HepG2 (cell line): ENCODE measurements around the gene GBP6. TPM values are rescaled to one million over a fixed set of nuclear protein-coding genes. Genes with fewer than 3 reads are reported as not detected.
"Not testable (repeated sequence)": the region's sequence is repeated elsewhere in the genome, so short reads cannot be mapped to it uniquely, and the experiment has no call there.

ENCODE experiments used
- ATAC-seq: fragments of 200-7000 bp; cut with Tn5 transposase; 3 replicates; pipeline ENCODE4 v1.9.1; 2020; ENCODE audit warnings: mild to moderate bottlenecking, moderate library complexity
- BruUV-seq: library from RNA; stranded (reverse); fragments of 400-500 nt; replicated peaks from 2 replicates; lab custom pipeline; 2021; lab: Mats Ljungman, UMichigan
- CTCF ChIA-PET: fragments of 300-600 bp; formaldehyde crosslinking; extraction: SDS; loops from one replicate; lab custom pipeline; 2021; ENCODE audit warnings: low total read pairs, inconsistent platforms, low intra/inter-chr PET ratio; lab: Yijun Ruan, JAX
- POLR2A ChIA-PET: fragments of 350-600 bp; sonication (Branson Sonifier 250); formaldehyde crosslinking; loops from one replicate; lab custom pipeline; 2020; ENCODE audit warnings: antibody characterized with exemption, inconsistent platforms; lab: Yijun Ruan, JAX
- DNase-seq: peaks from one replicate; pipeline ENCODE4 v3.0.0-alpha.2; 2015; ENCODE audit warnings: low spot score
- FAIRE-seq: peaks from 3 replicates; lab custom pipeline; 2011; peaks lifted over from hg19 to GRCh38; lab: Jason Lieb, UNC
- H2AFZ ChIP-seq: one replicate; pipeline ENCODE4 v1.6.1; 2011; ENCODE audit warnings: low read length, inconsistent platforms
- H3K27ac ChIP-seq: fragments of 300-600 bp; 3 replicates; pipeline ENCODE4 v1.8.0; 2011; ENCODE audit warnings: mixed run types, mild to moderate bottlenecking, mixed read lengths, low read length, inconsistent platforms; ENCODE audit not compliant: insufficient read depth; ENCODE audit errors: extremely low read length
- H3K27me3 ChIP-seq, 2 experiments: fragments of 200-600 bp in 1 of 2; 2 replicates in 1 of 2; 3 replicates in 1 of 2; pipeline versions ENCODE4 v1.6.0 to v1.8.0; 2011; ENCODE audit warnings: low read length in 2 of 2, mild to moderate bottlenecking in 2 of 2, moderate library complexity in 2 of 2, inconsistent platforms in 1 of 2; ENCODE audit not compliant: insufficient read depth in 2 of 2, control insufficient read depth in 1 of 2
- H3K36me3 ChIP-seq, 2 experiments: fragments of 200-600 bp in 1 of 2; replicated peaks in 1 of 2; 2 replicates in 1 of 2; 3 replicates in 1 of 2; pipeline versions ENCODE4 v1.5.1 to v1.8.0; 2011; ENCODE audit warnings: low read length in 2 of 2, inconsistent platforms in 1 of 2; ENCODE audit not compliant: insufficient read depth in 2 of 2, control insufficient read depth in 1 of 2
- H3K4me1 ChIP-seq: 2 replicates; pipeline ENCODE4 v1.5.1; 2012; ENCODE audit warnings: low read length, inconsistent platforms; ENCODE audit not compliant: insufficient read depth
- H3K4me2 ChIP-seq: 2 replicates; pipeline ENCODE4 v1.6.0; 2011; ENCODE audit warnings: low read depth, low read length, inconsistent platforms
- H3K4me3 ChIP-seq, 3 experiments: fragments of 200-600 bp in 1 of 3; sonication (generic), shearing (Covaris generic) in 1 of 3; replicated peaks in 1 of 3; 2 replicates each; pipeline ENCODE4 v1.5.1; 2011 to 2016; ENCODE audit warnings: low read length in 3 of 3, inconsistent platforms in 2 of 3, low read depth in 2 of 3, mild to moderate bottlenecking in 2 of 3, control low read depth in 1 of 3, mixed read lengths in 1 of 3; ENCODE audit not compliant: insufficient read depth in 1 of 3
- H3K79me2 ChIP-seq: one replicate; pipeline ENCODE4 v1.6.1; 2011; ENCODE audit warnings: low read length, inconsistent platforms; ENCODE audit not compliant: insufficient read depth
- H3K9ac ChIP-seq: 2 replicates; pipeline ENCODE4 v1.6.0; 2011; ENCODE audit warnings: mild to moderate bottlenecking, low read depth, low read length, inconsistent platforms; ENCODE audit not compliant: insufficient read depth
- H3K9me3 ChIP-seq: 2 replicates; pipeline ENCODE4 v1.5.1; 2012; ENCODE audit warnings: mild to moderate bottlenecking, low read length
- H4K20me1 ChIP-seq: 2 replicates; pipeline ENCODE4 v1.6.0; 2011; ENCODE audit warnings: inconsistent platforms, mild to moderate bottlenecking, low read length, moderate library complexity; ENCODE audit not compliant: insufficient read depth
- ZNF580 ChIP-seq: IDR thresholded peaks from 2 replicates; pipeline ENCODE4 v1.6.1; 2016; ENCODE audit warnings: low read depth, borderline replicate concordance
- ZUFSP ChIP-seq: sonication (generic); formaldehyde crosslinking; IDR thresholded peaks from 2 replicates; pipeline ENCODE4 v1.9.0; 2021; ENCODE audit warnings: missing genetic modification reagents, mild to moderate bottlenecking, borderline replicate concordance
- WGBS: methylation state at CpG from one replicate; pipeline ENCODE4 v1.1.6; 2017; ENCODE audit warnings: low lambda C conversion rate; 5-methylcytosine and 5-hydroxymethylcytosine counted together
- in situ Hi-C: cut with HindIII; loops from 2 replicates; pipeline ENCODE4 v1.10.0; 2017; ENCODE audit warnings: low pct_unique_long_range_greater_than_20kb; ENCODE audit not compliant: extremely low pct_ligation_motif_present
- intact Hi-C: fragments of 100-400 bp; cut with micrococcal nuclease; formaldehyde crosslinking; loops from one replicate; pipeline ENCODE4 v1.10.0; 2022; ENCODE audit not compliant: unreplicated experiment
- polyA plus RNA-seq, 8 experiments: library from polyadenylated mRNA; depleted of rRNA in 3 of 8; stranded (reverse) in 7 of 8; unstranded in 1 of 8; fragments of >200 nt; fragmentation: Illumina TruSeq in 4 of 8; extraction: Trizol in 4 of 8; gene quantifications; 2 replicates each; pipeline versions ENCODE4 v1.2.1 to v1.2.3, GENCODE V29; 2011 to 2016; ENCODE audit warnings: low read depth in 4 of 8, missing spikeins in 1 of 8, mixed read lengths in 1 of 8; ENCODE audit not compliant: insufficient read depth in 1 of 8
- total RNA-seq, 5 experiments: library from RNA; depleted of rRNA; stranded (reverse); fragments of >200 nt; fragmentation: Illumina TruSeq; extraction: Trizol; gene quantifications; 2 replicates each; pipeline ENCODE4 v1.2.3, GENCODE V29; 2016; ENCODE audit warnings: low read depth in 1 of 5
- TF ChIP-seq, protein P1 (sequence below): sonication (generic); formaldehyde crosslinking; IDR thresholded peaks from 2 replicates; pipeline ENCODE4 v1.8.1; 2023; ENCODE audit warnings: mild to moderate bottlenecking, missing genetic modification reagents

GBP6 gene
- total and polyA plus RNA-seq, 2 of the 13 experiments (the other 11 are each of a cell fraction or from before 2014, with no cell fraction given): not detected

GRCh38 chr1:89433421-89433820 is 69.6 kb downstream of the GBP6 start (continued):
- TF ChIP-seq, protein P1, sequence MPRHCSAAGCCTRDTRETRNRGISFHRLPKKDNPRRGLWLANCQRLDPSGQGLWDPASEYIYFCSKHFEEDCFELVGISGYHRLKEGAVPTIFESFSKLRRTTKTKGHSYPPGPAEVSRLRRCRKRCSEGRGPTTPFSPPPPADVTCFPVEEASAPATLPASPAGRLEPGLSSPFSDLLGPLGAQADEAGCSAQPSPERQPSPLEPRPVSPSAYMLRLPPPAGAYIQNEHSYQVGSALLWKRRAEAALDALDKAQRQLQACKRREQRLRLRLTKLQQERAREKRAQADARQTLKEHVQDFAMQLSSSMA (CRISPR knock-in tag): no peak
- TF ChIP-seq ZNF580 (CRISPR knock-in tag) (no peak), ZUFSP (CRISPR knock-in tag) (no peak)

- H3K4me1 ChIP-seq, H3K36me3 ChIP-seq, intact Hi-C loops, H3K4me2 ChIP-seq, ATAC-seq, H3K9ac ChIP-seq, H3K79me2 ChIP-seq, H3K4me3 ChIP-seq, H3K9me3 ChIP-seq, CTCF ChIA-PET, H2AFZ ChIP-seq, H4K20me1 ChIP-seq, DNase-seq, in situ Hi-C loops, FAIRE-seq, H3K27me3 ChIP-seq, BruUV-seq, H3K27ac ChIP-seq, POLR2A ChIA-PET: not testable (repeated sequence)
- 6% methylated on average over 9 of the region's 9 CpGs for WGBS
These were observed 70.4 kb downstream of the GBP6 start for GRCh38 chr1:89434058-89434780.

Other genes starting within 250 kb of the GBP6 start
- 5.1 and 6.6 TPM in 2 replicates for gene GBP2, start 237.9 kb upstream of the GBP6 start, total RNA-seq (2016; rRNA removed; fragmentation: Illumina TruSeq; extraction: Trizol)
- 6.2 and 7.3 TPM in 2 replicates for gene GBP2, start 237.9 kb upstream of the GBP6 start, polyA plus RNA-seq (2011; rRNA removed)
- not detected in 2 replicates for gene GBP7, start 188.1 kb upstream of the GBP6 start, total RNA-seq (2016; rRNA removed; fragmentation: Illumina TruSeq; extraction: Trizol)
- not detected in 2 replicates for gene GBP7, start 188.1 kb upstream of the GBP6 start, polyA plus RNA-seq (2011; rRNA removed)
- not detected in 2 replicates for gene GBP4, start 165.1 kb upstream of the GBP6 start, total RNA-seq (2016; rRNA removed; fragmentation: Illumina TruSeq; extraction: Trizol)
- not detected in 2 replicates for gene GBP4, start 165.1 kb upstream of the GBP6 start, polyA plus RNA-seq (2011; rRNA removed)
- gene GBP5, start 91.2 kb upstream of the GBP6 start, total RNA-seq (2016; rRNA removed; fragmentation: Illumina TruSeq; extraction: Trizol): not detected in 2 replicates
- gene GBP5, start 91.2 kb upstream of the GBP6 start, polyA plus RNA-seq (2011; rRNA removed): 0.01 TPM in 1 of 2 replicates, not detected in the other
- 7.6 and 9.2 TPM in 2 replicates for gene LRRC8B, start 160.8 kb downstream of the GBP6 start, total RNA-seq (2016; rRNA removed; fragmentation: Illumina TruSeq; extraction: Trizol)
- 4.9 TPM in 2 replicates for gene LRRC8B, start 160.8 kb downstream of the GBP6 start, polyA plus RNA-seq (2011; rRNA removed)